GM23338 (cell line): ENCODE measurements around the gene CDKAL1.

Source experiments
- CTCF ChIP-seq, 2 experiments: fragments of 200-600 bp in 1 of 2; sonication (generic) in 1 of 2; conservative IDR thresholded peaks; 2 replicates each; pipeline versions ENCODE4 v1.5.1 to v1.6.1; 2016 to 2017; ENCODE audit warnings: antibody characterized with exemption in 2 of 2, low read depth in 2 of 2, mild to moderate bottlenecking in 2 of 2, moderate library complexity in 1 of 2
- EZH2 ChIP-seq: fragments of 200-600 bp; sonication (generic); IDR thresholded peaks from one replicate; pipeline ENCODE4 v1.8.0; 2017; ENCODE audit warnings: antibody characterized with exemption, mild to moderate bottlenecking, low read depth; ENCODE audit not compliant: unreplicated experiment
- EZH2phosphoT487 ChIP-seq: fragments of 200-600 bp; sonication (generic); IDR thresholded peaks from one replicate; pipeline ENCODE4 v1.8.1; 2018; ENCODE audit warnings: antibody characterized with exemption; ENCODE audit not compliant: unreplicated experiment
- POLR2AphosphoS5 ChIP-seq: IDR thresholded peaks from 2 replicates; pipeline ENCODE4 v1.6.1; 2016; ENCODE audit warnings: antibody characterized with exemption, low read depth
- REST ChIP-seq: IDR thresholded peaks from one replicate; pipeline ENCODE4 v1.6.1; 2018; ENCODE audit warnings: antibody characterized with exemption; ENCODE audit not compliant: unreplicated experiment
- STAT1 ChIP-seq: IDR thresholded peaks from one replicate; pipeline ENCODE4 v1.6.1; 2016; ENCODE audit warnings: antibody characterized with exemption; ENCODE audit not compliant: unreplicated experiment
- ZNF331 ChIP-seq: fragments of 250-450 bp; sonication (Bioruptor Pico); IDR thresholded peaks from 2 replicates; pipeline ENCODE4 v1.5.0; 2020; ENCODE audit warnings: low read depth, mild to moderate bottlenecking, moderate library complexity
- ZNF462 ChIP-seq: fragments of 250-450 bp; sonication (Bioruptor Pico); IDR thresholded peaks from 2 replicates; pipeline ENCODE4 v1.5.0; 2020; ENCODE audit warnings: mild to moderate bottlenecking, moderate library complexity

GRCh38 chr6:20599302-20600051, 65.2 kb downstream of the CDKAL1 start:
- no peak for TF ChIP-seq CTCF (conservative IDR thresholded peaks at IDR 0.05; ENCODE audit: low read depth in 2 of 2)
- no peak for TF ChIP-seq EZH2phosphoT487
- TF ChIP-seq POLR2AphosphoS5, result no peak
- no peak for TF ChIP-seq STAT1
- no peak for TF ChIP-seq ZNF331 (CRISPR knock-in tag)
- no peak for TF ChIP-seq REST
- TF ChIP-seq EZH2, result no peak
- no peak for TF ChIP-seq ZNF462
